Measurements from ENCODE around the gene ARHGAP33.

Gene ARHGAP33, protein sequence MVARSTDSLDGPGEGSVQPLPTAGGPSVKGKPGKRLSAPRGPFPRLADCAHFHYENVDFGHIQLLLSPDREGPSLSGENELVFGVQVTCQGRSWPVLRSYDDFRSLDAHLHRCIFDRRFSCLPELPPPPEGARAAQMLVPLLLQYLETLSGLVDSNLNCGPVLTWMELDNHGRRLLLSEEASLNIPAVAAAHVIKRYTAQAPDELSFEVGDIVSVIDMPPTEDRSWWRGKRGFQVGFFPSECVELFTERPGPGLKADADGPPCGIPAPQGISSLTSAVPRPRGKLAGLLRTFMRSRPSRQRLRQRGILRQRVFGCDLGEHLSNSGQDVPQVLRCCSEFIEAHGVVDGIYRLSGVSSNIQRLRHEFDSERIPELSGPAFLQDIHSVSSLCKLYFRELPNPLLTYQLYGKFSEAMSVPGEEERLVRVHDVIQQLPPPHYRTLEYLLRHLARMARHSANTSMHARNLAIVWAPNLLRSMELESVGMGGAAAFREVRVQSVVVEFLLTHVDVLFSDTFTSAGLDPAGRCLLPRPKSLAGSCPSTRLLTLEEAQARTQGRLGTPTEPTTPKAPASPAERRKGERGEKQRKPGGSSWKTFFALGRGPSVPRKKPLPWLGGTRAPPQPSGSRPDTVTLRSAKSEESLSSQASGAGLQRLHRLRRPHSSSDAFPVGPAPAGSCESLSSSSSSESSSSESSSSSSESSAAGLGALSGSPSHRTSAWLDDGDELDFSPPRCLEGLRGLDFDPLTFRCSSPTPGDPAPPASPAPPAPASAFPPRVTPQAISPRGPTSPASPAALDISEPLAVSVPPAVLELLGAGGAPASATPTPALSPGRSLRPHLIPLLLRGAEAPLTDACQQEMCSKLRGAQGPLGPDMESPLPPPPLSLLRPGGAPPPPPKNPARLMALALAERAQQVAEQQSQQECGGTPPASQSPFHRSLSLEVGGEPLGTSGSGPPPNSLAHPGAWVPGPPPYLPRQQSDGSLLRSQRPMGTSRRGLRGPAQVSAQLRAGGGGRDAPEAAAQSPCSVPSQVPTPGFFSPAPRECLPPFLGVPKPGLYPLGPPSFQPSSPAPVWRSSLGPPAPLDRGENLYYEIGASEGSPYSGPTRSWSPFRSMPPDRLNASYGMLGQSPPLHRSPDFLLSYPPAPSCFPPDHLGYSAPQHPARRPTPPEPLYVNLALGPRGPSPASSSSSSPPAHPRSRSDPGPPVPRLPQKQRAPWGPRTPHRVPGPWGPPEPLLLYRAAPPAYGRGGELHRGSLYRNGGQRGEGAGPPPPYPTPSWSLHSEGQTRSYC

DNA sequence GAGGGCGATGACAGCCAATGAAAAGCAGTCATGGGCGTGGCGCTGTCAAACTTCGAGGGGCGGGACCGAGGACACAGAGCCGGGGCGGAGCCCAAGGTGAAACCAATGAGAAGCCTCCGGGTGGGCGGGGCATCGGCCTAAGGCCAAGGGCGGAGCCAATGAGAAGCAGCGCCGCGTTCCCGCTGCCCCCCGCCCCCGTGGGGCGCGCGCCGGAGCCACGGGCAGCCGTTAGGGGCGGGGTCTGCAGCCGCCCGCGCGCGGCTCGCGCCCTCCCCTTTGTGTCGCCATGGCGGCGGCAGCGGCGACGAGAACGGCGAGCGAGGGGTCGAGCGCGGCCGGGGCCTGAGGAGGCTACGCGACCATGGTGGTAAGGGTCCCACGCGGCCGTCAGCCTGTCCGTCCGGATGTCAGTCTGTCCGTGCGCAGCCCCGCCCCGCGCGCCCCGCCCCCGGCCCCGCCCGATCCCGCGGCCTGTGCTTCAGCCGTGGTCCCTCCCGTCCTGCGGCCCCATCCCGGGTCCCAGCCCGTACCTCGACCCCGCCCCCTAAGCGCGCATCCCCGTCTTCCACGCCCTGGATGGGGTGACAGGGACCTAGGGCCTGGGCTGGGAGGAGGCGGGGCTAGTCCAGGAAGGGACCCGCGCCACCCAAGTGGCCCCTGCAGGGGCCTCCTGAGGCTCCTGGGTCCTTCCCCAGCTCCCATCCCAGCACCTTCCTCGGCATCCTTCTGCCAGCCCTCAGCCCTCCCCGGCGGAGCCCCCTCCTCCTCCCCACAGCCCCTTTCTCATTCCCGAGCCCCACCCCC lies at the start of gene ARHGAP33:
ARHGAP33 (plus strand) TSS at position 267 of the 804 bp plus-strand sequence; CDS start at position 362, 95 bp downstream.
- peak; percentile 76 to 88 for DNase-seq

DNA sequence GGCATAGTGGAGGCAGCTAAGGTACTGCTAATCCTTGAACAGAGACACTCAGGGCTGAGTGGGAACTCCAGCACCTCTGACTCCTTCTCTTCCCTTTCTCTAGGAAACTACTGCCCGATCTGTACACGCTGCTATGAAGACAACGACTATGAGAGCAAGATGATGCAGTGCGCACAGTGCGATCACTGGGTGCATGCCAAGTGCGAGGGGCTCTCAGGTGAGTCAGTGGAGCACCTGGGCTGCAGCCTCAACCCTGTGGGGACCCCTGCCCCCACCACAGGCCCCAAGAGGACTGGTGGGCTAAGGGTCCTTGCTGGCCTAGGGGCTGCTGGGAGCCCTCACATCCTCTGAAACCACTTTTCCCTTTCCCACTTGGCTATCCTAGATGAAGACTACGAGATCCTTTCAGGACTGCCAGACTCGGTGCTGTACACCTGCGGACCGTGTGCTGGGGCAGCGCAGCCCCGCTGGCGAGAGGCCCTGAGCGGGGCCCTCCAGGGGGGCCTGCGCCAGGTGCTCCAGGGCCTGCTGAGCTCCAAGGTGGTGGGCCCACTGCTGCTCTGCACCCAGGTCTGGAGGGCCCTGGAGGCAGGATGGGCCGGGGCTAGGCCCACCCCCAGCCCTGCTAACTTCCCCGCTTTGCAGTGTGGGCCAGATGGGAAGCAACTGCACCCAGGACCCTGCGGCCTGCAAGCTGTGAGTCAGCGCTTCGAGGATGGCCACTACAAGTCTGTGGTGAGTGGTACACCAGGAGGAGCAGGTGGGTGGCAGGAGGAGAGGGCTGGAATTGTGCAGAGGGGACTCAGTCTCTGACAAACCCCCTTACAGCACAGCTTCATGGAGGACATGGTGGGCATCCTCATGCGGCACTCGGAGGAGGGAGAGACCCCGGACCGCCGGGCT lies 48.1 kb upstream of the ARHGAP33 start:
- no peak for DNase-seq

DNA sequence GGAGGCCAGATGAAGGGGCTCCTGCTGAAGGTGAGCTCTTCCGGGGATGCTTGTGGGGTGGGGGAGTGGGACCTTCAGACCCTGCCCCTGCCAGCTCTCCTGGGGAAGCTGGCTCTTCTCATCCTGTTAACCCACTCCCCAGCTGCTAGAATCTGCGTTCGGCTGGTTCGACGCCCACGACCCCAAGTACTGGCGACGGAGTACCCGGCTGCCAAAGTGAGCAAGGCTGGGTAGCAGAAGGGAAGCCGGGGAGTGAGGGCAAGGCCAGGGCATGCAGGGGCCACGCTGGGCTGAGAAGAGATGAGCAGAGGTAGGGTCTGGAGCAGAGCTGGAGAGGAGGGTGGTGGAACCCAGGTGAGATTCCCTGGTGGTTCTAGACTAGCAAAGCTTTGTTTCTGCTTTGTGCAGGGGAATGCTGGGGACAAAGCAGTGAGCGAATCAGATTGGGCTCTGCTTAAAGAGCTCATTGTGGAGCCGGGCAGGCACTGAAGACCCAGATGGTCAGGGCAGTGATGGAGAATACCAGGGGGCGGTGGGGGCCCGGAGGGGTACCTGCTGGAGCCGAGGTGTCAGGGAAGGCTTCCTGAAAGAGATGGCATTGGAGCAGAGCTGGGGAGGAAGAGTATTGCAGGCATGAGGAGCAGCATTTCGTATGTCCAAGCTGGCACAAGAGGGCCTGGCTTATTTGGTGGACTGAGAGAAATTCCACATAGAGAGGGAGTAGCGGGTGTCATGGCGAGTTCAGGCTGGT lies 47.2 kb upstream of the ARHGAP33 start:
- no peak for DNase-seq

DNA sequence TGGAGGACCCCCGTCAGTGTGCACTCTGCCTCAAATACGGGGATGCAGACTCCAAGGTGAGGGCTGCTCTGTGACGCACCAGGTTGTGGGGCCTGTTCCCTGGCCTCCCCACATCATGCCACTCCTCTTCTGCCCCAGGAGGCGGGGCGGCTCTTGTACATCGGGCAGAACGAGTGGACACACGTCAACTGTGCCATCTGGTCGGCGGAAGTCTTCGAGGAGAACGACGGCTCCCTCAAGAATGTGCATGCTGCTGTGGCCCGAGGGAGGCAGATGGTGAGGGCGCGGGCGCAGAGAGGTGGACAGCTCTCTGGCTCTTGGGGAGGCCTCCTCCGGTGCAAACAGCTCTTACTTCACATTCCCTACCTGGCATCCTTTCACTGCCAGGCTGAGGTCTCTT lies 46.3 kb upstream of the ARHGAP33 start:
- DNase-seq = no peak

DNA sequence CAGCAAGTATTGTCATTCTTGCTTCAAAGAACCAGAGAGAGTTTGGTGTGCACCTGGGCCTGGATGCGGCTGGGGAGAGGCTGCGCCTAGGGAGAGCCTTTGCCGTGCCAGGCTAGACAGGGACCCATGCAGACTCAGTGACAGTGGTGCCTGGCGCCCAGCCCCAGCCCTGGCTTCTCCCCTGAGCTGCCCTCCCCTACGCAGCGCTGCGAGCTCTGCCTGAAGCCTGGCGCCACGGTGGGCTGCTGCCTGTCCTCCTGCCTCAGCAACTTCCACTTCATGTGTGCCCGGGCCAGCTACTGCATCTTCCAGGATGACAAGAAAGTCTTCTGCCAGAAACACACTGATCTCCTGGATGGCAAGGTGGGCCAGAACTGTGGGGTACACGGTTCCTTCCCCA lies 45.6 kb upstream of the ARHGAP33 start:
- no peak for DNase-seq

DNA sequence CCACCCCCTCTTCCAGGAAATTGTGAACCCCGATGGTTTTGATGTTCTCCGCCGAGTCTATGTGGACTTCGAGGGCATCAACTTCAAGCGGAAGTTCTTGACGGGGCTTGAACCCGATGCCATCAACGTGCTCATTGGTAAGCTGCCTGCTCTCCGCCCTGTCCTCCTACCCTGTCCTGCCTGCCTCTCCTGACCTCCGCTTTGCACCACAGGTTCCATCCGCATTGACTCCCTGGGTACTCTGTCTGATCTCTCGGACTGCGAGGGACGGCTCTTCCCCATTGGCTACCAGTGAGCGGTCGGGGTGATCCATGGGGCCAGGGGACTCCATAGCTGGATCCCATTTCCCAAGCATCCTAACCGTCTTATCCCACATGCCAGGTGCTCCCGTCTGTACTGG lies 45.0 kb upstream of the ARHGAP33 start:
- DNase-seq = no peak

DNA sequence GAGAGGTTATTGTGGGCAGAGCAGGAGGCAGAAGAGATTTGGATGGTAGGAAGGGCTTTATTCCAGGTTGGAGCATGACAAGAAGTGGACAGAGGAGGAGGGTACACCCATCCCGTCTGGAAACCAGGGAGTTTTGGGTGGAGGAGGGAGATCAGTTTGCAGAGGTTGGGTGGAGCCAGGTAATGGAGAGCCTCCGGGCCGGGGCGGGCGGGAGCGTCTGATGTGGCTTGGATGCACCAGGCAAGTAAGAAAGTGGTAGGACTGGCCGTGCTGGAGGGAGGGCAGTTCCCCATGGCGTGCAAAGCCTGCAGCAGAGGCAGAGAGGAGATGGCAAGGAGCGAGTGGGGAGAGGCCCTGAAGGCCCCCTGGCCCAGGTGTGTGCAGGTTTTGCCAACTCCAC lies 44.0 kb upstream of the ARHGAP33 start:
- DNase-seq = no peak

DNA sequence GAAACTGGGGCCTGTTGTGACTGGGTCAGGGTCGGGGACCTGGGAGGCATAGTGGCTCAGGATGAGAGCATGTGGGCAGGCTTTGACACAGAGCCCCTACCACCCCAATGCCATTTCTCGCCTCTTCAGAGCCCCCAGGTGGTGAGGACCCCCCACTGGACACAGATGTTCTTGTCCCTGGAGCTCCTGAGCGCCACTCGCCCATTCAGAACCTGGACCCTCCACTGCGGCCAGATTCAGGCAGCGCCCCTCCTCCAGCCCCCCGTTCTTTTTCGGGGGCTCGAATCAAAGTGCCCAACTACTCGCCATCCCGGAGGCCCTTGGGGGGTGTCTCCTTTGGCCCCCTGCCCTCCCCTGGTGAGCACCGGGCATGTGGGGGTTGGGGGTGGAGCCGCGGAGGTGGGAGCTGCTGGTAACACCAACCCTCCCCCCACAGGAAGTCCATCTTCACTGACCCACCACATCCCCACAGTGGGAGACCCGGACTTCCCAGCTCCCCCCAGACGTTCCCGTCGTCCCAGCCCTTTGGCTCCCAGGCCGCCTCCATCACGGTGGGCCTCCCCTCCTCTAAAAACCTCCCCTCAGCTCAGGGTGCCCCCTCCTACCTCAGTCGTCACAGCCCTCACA lies 43.5 kb upstream of the ARHGAP33 start:
- DNase-seq = no peak

DNA sequence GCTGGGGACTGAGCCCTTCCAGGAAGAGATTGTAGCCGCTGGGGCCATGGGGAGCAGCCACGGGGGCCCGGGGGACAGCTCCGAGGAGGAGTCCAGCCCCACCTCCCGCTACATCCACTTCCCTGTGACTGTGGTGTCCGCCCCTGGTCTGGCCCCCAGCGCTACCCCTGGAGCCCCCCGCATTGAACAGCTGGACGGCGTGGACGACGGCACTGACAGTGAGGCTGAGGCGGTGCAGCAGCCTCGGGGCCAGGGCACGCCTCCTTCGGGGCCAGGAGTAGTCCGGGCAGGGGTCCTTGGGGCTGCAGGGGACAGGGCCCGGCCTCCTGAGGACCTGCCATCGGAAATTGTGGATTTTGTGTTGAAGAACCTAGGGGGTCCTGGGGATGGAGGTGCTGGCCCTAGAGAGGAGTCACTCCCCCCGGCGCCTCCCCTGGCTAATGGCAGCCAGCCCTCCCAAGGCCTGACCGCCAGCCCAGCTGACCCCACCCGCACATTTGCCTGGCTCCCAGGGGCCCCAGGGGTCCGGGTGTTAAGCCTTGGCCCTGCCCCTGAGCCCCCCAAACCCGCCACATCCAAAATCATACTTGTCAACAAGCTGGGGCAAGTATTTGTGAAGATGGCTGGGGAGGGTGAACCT lies 42.7 kb upstream of the ARHGAP33 start:
- no peak for DNase-seq

DNA sequence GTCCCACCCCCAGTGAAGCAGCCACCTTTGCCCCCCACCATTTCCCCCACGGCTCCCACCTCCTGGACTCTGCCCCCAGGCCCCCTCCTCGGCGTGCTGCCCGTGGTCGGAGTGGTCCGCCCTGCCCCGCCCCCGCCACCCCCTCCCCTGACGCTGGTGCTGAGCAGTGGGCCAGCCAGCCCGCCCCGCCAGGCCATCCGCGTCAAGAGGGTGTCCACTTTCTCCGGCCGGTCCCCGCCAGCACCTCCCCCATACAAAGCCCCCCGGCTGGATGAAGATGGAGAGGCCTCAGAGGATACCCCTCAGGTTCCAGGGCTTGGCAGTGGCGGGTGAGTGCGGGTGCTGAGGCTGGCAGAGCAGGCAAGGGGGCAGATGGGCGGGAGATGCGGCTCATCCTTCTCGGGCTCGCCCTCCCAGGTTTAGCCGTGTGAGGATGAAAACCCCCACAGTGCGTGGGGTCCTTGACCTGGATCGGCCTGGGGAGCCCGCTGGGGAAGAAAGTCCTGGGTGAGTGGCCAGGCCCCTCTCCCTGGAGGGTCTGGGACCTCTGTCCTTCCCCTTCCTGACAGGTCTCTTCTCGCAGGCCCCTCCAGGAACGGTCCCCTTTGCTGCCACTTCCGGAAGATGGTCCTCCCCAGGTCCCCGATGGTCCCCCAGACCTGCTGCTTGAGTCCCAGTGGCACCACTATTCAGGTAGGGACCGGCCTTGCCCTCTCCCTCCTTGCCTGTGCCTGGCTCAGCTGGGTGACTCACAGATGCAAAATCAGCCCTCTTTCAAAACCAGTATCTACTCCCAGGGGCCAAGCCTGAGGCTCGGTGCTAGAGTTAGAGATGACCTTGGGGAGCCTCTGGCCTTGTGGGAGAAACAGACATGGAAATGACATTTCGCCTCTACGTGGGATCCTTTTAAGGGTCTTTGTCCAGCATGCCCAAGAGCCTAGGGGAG lies 41.9 kb upstream of the ARHGAP33 start:
- no peak for DNase-seq

DNA sequence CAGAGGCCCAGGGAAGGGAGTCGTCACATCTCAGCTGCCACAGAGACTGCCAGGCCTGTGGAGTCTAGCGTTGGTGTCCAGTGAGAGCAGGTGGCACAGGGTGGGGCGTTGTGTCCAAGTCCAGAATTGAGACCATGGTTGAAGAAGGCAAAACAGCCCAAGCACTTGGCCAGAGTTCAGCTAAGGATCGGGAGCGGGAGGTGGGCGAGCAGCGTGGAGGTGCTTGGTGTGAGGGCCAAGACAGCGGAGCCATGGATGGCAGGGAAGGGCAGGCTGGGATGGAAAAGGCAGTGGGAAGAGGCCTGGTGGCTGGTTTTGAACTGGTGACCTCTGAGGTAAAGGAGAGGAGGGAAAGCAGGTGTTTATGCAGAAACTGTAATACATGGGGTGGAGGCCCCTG lies 41.1 kb upstream of the ARHGAP33 start:
- no peak for DNase-seq

DNA sequence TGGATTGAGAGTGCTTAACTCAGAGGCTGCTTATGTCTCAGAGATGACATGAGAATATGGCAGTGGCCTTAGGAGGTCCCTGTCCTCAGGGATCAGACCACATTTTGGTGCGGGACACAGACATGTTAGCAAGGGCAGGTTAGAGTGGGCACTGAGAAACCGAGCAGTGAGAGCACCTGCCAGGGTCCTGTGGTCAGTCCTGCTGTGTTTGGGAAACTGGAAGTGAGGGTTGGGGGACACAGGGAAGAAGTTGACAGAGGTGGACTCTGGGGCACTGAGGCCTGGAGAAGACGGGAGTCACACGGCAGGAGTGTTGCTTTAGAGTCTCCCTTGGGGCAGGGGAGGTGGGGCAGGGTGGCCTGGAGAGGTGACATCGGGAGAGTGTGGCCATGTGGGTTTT lies 40.5 kb upstream of the ARHGAP33 start:
- no peak for DNase-seq

DNA sequence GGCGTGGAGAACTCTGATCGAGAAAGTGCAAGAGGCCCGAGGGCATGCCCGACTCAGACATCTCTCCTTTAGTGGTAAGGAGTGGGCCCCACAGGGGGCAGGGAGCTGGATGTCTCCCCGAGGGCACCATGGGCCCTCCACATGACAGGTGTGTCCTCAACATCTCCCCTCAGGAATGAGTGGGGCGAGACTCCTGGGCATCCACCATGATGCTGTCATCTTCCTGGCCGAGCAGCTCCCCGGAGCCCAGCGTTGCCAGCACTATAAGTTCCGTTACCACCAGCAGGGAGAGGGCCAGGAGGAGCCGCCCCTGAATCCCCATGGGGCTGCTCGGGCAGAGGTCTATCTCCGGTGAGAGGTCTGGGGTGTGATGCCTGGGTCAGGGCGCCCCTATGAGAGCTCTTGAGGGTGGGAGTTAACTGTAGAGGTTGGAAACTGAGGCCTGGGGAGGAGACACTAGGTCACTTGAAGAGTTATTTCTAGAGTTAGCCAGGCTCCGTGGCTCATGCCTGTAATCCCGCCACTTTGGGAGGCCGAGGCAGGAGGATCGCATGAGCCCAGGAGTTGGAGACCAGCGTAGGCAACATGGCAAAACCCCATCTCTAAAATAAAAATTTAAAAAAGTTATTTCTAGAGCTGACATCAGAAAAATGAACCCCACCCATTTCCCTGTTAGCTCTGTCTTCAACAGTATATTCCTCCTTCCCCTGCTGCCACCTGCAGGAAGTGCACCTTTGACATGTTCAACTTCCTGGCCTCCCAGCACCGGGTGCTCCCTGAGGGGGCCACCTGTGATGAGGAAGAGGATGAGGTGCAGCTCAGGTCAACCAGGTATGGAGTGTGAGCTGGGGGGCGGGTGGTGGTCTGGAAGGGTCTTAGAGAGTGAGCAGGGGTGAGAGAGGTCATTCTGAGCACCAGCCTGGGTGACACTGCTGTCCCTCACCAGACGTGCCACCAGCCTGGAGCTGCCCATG lies 38.2 kb upstream of the ARHGAP33 start:
- peak in 1 of 2 experiments; percentile 20 for DNase-seq

DNA sequence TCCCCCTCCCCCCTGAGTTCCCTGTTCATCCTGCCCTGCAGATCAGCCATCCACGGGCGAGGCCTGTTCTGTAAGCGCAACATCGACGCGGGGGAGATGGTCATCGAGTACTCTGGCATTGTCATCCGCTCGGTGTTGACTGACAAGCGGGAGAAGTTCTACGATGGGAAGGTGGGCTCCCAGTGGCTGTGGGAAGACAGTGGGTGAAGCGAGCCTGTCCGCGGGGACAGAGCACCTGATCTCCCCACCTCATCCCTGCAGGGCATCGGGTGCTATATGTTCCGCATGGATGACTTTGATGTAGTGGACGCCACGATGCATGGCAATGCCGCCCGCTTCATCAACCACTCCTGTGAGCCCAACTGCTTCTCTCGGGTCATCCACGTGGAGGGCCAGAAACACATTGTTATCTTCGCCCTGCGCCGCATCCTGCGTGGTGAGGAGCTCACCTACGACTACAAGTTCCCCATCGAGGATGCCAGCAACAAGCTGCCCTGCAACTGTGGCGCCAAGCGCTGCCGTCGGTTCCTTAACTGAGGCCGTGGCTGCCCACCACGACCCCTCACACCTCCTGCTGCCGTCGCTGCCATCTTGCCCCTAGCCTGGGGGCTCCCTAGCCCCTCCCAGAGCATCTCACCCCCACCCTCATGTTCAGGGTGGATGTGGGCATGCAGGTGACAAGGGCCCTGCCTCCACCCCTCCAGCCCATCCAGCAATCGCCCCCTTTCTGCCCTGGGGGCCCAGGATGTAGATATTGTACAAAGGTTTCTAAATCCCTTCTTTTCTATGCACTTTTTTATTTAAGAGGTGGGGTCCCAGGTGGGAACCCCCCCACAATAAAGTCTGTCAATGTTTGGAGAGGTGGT lies 37.1 kb upstream of the ARHGAP33 start:
- DNase-seq = no peak

DNA sequence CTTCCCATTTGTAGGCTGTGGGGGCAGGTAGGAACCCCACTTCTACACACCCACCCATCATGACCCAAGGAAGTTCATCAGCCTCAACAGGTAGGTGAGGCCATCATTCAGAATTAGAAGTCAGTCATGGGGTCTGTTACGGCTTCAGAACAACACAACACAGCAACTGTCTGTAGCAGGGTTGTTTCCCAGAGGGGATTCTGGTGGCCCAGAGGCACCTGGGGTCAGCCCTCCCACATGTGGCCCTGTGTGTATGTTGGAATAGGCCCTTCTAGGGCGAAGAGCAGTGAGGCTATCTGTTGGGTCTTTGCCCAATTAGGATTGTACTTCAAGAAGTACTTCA lies 36.5 kb upstream of the ARHGAP33 start:
- DNase-seq = no peak
